Ishikawa (cell line): ENCODE results near the gene KRTAP4-4.

Source experiments
- RAD21 ChIP-seq: IDR thresholded peaks from 2 replicates; pipeline ENCODE4 v1.6.1; 2012; ENCODE audit warnings: low read depth
- TAF1 ChIP-seq: IDR thresholded peaks from 2 replicates; pipeline ENCODE4 v1.6.1; 2012; ENCODE audit warnings: low read depth, mild to moderate bottlenecking

DNA sequence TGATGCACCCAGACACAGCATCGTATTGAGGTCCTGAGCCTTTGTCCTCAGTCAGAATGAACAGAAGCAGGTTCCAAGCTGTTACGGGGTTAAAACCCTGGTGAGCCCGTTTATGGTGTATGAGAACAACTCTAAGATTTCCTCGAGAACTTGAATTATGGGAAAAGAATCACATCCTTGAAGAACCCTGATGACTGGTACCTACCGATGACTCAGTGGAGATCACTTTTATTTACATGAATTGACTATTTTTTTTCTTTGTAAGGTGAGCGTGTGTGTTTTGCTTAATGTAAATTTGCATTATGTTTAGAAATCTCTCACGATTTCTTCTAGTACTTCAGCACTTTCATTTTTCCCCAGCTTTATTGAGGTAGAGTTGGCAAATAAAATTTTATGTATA is 3.3 kb upstream of the KRTAP4-4 start:
- TF ChIP-seq RAD21 (no peak), TAF1 (no peak)
